Forelimb muscle (tissue), 1 donor: Measurements from ENCODE around the gene ATP11A. TPM values are rescaled to one million over a fixed set of nuclear protein-coding genes. Genes with fewer than 3 reads are reported as not detected.

Experiments used
- DNase-seq: peaks from one replicate; pipeline ENCODE4 v3.0.0-alpha.2; 2013; ENCODE audit warnings: low read depth
- polyA plus RNA-seq: library from polyadenylated mRNA; unstranded; fragments of 120-200 nt; gene quantifications from one replicate; pipeline ENCODE4 v1.2.1, GENCODE V29; 2013; ENCODE audit not compliant: insufficient read length

ATP11A gene
- polyA plus RNA-seq, 1 donor: 22.0 TPM

- DNase-seq: no peak
These were observed 214.7 kb downstream of the ATP11A start for GRCh38 chr13:112904436-112904960.

DNA sequence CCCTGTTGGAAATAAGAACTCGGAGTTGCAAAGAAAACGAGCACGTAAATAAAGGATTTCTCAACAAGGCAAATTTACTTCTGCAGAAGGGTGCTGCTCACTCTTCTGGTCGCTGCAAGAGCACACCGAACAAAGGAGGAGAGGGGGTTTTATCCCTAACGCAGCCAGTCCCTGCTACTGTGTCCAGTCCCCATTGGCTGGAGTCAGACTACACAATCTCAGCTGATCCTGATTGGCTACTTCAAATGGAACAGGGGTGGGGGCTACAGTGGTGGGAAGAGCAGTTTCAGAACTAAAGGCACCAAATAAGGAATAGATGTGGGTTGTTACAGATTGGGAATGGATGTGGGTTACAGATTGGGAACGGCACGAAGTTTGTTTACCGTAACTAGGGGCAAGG, 215.2 kb downstream of the ATP11A start:
- DNase-seq: no peak

DNA sequence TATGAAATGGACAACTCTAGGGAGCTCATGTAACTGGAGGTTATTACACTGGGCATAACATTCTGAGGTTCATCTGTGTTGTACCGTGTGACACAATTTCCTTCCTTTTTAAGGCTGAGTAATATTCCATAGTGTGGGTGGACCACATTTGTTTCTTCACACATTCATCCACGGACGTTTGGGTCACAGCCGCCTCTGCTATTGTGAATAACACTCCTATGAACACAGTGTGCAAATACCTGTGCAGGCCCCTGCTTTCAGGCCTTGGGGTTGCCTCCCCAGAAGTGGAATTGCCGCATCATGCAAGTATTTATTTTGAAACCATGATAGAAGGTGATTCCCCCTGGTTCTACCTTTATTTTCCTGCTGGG, 215.8 kb downstream of the ATP11A start:
- DNase-seq: no peak

- DNase-seq: no peak
These were observed 216.3 kb downstream of the ATP11A start for GRCh38 chr13:112905990-112906641.

DNA sequence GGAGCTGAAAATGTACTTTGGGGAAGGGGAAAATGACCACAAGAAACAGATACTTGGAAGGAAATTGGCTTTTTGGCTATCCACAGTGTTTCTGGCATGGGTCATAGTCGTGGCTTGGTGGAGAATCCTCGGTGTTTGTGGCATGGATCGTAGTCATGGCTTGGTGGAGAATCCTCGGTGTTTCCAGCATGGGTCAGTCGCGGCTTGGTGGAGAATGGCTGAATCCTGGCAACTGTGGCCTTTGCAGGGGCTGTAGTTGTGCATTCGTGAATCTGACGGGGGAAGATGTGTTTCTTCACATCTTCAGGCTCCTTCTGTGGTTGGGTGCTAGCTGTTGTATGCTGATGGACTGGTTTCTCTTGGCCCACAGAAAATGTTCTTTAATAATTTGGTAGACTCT, 217.4 kb downstream of the ATP11A start:
- no peak for DNase-seq

DNA sequence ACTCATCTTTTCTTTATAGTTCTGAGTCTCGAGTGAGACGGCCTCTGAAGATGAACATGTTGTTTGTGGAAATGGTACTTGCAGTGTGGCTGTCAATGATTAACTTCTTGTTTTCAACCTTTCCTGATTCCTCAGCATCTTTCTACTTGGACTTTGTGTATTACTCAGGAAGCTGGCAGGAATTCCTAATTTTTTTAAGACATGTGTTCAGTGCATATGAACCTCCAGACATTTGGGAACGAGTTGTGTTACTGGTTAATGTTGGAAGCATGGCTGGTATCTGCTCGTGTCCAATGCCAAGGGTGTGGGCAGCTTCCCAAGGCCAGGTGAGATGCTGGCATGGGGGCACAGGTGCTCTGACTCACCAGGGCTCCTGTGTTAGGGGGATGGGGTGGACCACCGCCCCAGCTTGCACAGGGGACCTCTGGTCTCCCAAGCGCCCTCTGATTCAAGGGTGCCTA, 218.1 kb downstream of the ATP11A start:
- no peak for DNase-seq

- no peak for DNase-seq
These were observed 218.5 kb downstream of the ATP11A start for GRCh38 chr13:112908342-112908741.

- no peak for DNase-seq
These were observed 220.2 kb downstream of the ATP11A start for GRCh38 chr13:112910016-112910415.

GRCh38 chr13:112910616-112911280, 220.9 kb downstream of the ATP11A start:
- DNase-seq: no peak

- no peak for DNase-seq
These were observed 221.5 kb downstream of the ATP11A start for GRCh38 chr13:112911285-112911701.

GRCh38 chr13:112911883-112912282, 222.0 kb downstream of the ATP11A start:
- DNase-seq: no peak

DNA sequence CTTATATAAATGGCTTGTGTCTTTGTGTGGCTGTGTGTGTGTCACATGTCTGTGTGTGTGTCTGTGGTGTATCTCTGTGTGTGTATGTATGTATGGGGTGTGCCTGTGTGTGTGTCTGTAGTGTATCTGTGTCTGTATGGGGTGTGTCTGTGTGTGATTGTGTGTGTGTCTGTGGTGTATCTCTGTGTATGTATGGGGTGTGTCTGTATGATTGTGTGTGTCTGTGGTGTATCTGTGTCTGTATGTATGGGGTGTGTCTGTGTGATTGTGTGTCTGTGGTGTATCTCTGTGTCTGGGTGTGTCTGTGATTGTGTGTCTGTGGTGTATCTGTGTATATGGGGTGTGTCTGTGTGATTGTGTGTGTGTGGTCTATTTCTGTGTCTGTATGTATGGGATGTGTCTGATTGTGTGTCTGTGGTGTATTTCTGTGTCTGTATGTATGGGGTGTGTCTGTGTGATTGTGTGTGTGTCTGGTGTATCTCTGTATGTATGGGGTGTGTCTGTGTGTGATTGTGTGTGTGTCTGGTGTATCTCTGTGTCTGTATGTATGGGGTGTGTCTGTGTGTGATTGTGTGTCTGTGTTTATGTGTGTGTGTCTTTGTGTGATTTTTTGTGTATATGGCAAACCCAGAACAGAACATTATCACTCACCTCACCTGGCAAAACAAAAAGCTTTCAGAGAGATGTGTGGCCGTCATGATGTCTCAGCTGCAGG, 223.0 kb downstream of the ATP11A start:
- no peak for DNase-seq

- no peak for DNase-seq
These were observed 226.5 kb downstream of the ATP11A start for GRCh38 chr13:112916296-112916695.

GRCh38 chr13:112917056-112917664, 227.3 kb downstream of the ATP11A start:
- DNase-seq: no peak

GRCh38 chr13:112917737-112918136, 227.9 kb downstream of the ATP11A start:
- no peak for DNase-seq

DNA sequence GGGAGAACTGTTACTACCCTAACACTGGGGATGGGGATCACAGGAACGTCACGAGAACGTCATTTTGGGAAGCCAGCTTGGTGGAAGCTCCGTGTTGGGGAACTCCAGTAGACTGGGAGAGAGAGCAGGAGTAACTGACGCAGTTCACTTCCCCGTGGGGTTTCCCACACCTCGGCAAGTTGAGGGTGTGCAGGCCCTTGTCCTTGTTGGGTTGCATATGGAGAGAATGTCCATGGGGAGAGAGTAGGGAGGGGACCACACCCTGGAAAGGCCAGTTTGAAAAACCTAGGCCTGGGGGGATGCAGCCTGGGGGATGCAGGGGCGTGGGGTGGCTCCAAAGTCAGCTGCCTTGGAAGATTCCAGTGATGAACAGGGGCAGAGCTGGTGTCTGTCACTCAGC, 228.4 kb downstream of the ATP11A start:
- no peak for DNase-seq

DNA sequence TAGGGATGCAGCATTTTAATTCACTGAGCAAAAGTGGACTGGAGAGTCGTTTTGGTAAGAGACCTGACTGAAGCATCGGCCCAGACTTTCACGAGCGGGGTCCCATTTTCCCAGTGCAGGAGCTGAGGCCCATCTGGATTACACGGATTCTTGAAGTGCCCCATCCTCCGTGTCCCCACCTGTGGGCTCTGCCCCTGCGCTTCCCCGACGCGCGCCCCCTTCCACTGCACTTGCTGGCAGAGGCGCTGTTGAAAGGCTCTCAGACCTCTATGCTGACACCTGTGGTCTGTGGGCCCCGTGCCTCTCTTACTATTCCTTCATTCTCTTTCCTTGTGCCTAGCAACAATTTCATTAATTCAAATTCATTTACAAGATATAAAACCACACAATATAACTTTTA, 228.9 kb downstream of the ATP11A start:
- no peak for DNase-seq

DNA sequence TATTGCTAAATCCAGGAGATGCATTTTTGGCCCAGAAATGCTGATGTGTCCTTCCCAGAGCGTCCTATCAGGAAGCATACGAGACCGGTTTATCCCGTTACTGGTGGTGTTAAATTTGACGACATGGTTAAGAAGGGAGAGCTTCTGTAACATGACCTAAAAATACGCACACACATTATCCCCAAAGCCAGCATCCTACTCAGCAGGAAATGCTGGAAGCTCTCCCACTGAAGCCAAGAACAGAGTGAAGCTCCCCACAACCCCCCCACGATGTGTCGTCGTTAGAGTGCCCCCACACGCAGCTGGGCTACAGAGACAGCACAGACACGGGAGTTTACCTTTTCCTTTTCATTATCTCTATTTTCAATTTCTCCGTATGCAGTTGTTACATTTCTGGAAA, 234.1 kb downstream of the ATP11A start:
- no peak for DNase-seq

- no peak for DNase-seq
These were observed 234.5 kb downstream of the ATP11A start for GRCh38 chr13:112924365-112924764.

DNA sequence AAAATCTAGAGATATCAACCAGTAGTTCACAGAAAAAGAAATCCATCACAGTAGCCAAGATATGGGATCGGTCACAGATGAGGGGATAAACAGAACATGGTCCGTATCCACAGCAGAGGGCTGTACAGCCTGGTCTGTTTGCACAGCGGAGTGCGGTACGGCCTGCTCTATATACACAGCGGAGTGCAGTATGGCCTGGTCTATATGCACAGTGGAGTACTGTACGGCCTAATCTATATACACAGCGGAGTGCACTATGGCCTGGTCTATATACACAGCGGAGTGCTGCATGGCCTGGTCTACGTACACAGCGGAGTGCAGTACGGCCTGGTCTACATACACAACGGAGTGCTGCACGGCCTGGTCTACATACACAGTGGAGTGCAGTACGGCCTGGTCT, 236.2 kb downstream of the ATP11A start:
- DNase-seq: no peak

DNA sequence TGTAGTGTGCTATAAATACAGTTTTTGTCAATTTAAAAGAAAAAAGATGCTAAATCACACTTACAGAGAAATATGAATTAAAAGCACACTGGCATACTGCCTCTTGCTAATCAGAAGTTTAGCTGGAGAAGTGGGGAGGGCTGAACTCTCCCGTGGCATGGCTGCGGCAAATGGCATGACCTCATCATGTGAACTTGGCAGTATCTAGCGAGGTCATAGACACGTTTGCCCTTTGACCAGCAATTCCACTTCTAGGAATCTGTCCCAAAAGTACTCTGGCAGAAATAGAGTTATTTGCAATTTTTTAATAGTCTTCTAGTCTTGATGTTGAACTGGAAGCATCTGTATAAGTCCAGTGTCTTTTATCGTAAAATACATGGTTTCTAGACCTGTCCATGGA, 237.2 kb downstream of the ATP11A start:
- no peak for DNase-seq
